Breast epithelium (tissue), 4 donors: ENCODE measurements around the gene BRCA2. TPM values are rescaled to one million over a fixed set of nuclear protein-coding genes. Genes with fewer than 3 reads are reported as not detected.
A peak's percentile ranks its signal among the peaks of the same experiment; 100 is the strongest.

Experiments used
- DNase-seq, 2 donors: peaks; one replicate each; pipeline ENCODE4 v3.0.0-alpha.2; 2019; ENCODE audit warnings: low spot score in 2 of 2
- H3K27ac ChIP-seq, 2 donors: fragments of 200-600 bp; sonication (generic) in 1 of 2; one replicate each; pipeline ENCODE4 v1.5.1; 2016 to 2019; ENCODE audit warnings: mild to moderate bottlenecking in 1 of 2
- H3K27me3 ChIP-seq, 2 donors: fragments of 200-600 bp; sonication (generic) in 1 of 2; one replicate each; pipeline versions ENCODE4 v1.5.1 to v1.6.0; 2017 to 2019; ENCODE audit warnings: control low read depth in 1 of 2, mild to moderate bottlenecking in 1 of 2
- H3K36me3 ChIP-seq: fragments of 200-600 bp; one replicate; pipeline ENCODE4 v1.5.1; 2019
- H3K4me1 ChIP-seq, 2 donors: fragments of 200-600 bp; sonication (generic); one replicate each; pipeline ENCODE4 v1.5.1; 2016 to 2019; ENCODE audit warnings: control low read depth in 1 of 2
- H3K4me3 ChIP-seq, 3 donors: fragments of 200-600 bp; sonication (generic); 1 replicate in 2 of 3; 2 replicates in 1 of 3; pipeline ENCODE4 v1.5.1; 2016 to 2019; ENCODE audit warnings: mild to moderate bottlenecking in 3 of 3, moderate library complexity in 2 of 3
- H3K9me3 ChIP-seq, 2 donors: fragments of 200-600 bp; sonication (generic) in 1 of 2; one replicate each; pipeline ENCODE4 v1.5.1; 2016 to 2019; ENCODE audit warnings: control low read depth in 1 of 2
- POLR2A ChIP-seq: fragments of 450-650 bp; IDR thresholded peaks from one replicate; pipeline ENCODE4 v1.6.1; 2016; ENCODE audit warnings: antibody characterized with exemption, mild to moderate bottlenecking, moderate library complexity
- POLR2AphosphoS5 ChIP-seq, 3 donors: sonication (generic); formaldehyde crosslinking; IDR thresholded peaks; one replicate each; pipeline ENCODE4 v1.6.1; 2017; ENCODE audit warnings: antibody characterized with exemption in 3 of 3
- intact Hi-C: fragments of 100-400 bp; cut with DNase I; formaldehyde crosslinking; loops from one replicate; pipeline ENCODE4 v1.15.1; 2023; ENCODE audit warnings: low total_unique reads
- total RNA-seq, 3 donors: library from RNA; depleted of rRNA; stranded (reverse); fragments of >200 nt; gene quantifications; one replicate each; pipeline ENCODE4 v1.1.0, GENCODE V29; 2016
- TF ChIP-seq, protein P1 (sequence below), 3 donors: fragments of 450-650 bp; IDR thresholded peaks; one replicate each; pipeline ENCODE4 v1.5.1; 2016 to 2017; ENCODE audit warnings: antibody characterized with exemption in 3 of 3, mild to moderate bottlenecking in 3 of 3, moderate library complexity in 3 of 3

Gene BRCA2
- total RNA-seq, 3 donors from 2014 or later: 0.98 to 3.5 (median 1.3) TPM

DNA sequence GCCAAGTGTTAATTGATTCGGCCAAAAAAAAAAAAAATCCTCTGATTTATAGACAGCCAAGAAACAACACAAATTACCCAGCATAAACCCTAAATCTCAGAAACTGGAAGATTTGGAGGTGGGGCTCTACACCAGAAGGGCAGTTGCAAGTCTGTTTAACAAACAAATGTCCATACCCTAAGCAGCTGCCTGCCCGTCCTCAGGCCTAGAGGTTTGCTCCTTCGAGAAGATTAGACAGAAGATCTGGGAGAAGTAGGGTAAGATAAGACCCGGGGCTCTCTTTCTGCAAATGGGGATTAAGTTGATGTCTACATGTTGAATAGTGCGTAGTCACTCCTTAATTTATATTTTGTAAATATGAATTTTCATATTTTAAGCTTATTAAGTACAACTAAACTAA lies 116.1 kb downstream of the BRCA2 start:
- no peak for TF ChIP-seq POLR2A
- TF ChIP-seq, protein P1, sequence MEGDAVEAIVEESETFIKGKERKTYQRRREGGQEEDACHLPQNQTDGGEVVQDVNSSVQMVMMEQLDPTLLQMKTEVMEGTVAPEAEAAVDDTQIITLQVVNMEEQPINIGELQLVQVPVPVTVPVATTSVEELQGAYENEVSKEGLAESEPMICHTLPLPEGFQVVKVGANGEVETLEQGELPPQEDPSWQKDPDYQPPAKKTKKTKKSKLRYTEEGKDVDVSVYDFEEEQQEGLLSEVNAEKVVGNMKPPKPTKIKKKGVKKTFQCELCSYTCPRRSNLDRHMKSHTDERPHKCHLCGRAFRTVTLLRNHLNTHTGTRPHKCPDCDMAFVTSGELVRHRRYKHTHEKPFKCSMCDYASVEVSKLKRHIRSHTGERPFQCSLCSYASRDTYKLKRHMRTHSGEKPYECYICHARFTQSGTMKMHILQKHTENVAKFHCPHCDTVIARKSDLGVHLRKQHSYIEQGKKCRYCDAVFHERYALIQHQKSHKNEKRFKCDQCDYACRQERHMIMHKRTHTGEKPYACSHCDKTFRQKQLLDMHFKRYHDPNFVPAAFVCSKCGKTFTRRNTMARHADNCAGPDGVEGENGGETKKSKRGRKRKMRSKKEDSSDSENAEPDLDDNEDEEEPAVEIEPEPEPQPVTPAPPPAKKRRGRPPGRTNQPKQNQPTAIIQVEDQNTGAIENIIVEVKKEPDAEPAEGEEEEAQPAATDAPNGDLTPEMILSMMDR (IDR thresholded peaks at IDR 0.05): no peak
- TF ChIP-seq POLR2AphosphoS5 (IDR thresholded peaks at IDR 0.05): no peak
- no peak for DNase-seq
- H3K9me3 ChIP-seq: no peaks in the 10 kb centered on the region
- H3K27ac ChIP-seq: no peak overlapping the region
- H3K27me3 ChIP-seq: no peaks in the 10 kb centered on the region
- no peaks in the 10 kb centered on the region for H3K4me1 ChIP-seq
- no peak overlapping the region for H3K4me3 ChIP-seq
- no peaks in the 10 kb centered on the region for H3K36me3 ChIP-seq
- intact Hi-C loops: no loop called here

DNA sequence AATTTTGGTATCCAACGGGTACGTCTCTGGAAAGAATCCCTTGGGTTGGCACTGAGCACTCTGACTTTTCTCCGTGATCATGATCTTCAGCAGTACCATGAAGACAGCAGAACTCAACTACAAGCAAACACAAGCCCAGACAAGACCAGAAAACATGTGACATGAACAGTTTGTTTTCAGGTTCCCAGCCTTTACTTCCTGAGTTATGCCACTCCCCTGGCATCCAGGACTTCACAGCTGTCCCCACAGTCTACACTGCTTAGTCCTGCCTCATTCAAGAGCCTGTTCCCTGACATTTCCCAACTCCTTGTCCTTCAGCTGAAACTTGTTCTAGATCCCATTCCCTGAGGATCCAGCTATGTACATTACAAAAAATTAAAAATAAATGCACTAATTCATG lies 117.5 kb downstream of the BRCA2 start:
- no peak for TF ChIP-seq POLR2A
- TF ChIP-seq POLR2AphosphoS5 (IDR thresholded peaks at IDR 0.05): no peak
- TF ChIP-seq, protein P1 (IDR thresholded peaks at IDR 0.05): no peak
- H3K4me1 ChIP-seq: no peaks in the 10 kb centered on the region

DNA sequence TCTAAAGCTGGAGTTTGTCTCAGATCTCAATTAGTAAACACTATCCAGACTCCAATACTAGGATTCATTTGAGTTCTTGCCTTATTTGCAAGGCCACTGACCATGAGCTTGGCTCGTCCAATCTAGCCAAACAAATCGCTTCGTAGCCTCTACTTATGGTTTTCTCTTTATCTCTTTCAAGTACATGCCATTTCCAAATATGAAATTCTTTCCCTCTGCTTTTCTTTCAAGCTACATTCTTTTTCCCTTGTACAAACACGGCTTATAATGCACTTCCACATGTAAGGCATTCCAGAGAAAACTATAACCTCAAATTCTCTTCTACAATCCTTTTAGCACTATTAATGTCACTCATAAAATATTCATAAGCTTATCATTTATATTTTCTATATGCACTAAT lies 123.6 kb downstream of the BRCA2 start:
- H3K27ac ChIP-seq: no peak overlapping the region
- no peak for DNase-seq
- H3K36me3 ChIP-seq: no peaks in the 10 kb centered on the region
- no peaks in the 10 kb centered on the region for H3K27me3 ChIP-seq
- TF ChIP-seq POLR2A: no peak
- no peak for TF ChIP-seq POLR2AphosphoS5 (IDR thresholded peaks at IDR 0.05)
- TF ChIP-seq, protein P1 (IDR thresholded peaks at IDR 0.05): no peak
- intact Hi-C loops: no loop called here
- no peaks in the 10 kb centered on the region for H3K9me3 ChIP-seq
- no peak overlapping the region for H3K4me3 ChIP-seq
- no peaks in the 10 kb centered on the region for H3K4me1 ChIP-seq

More for the DNA sequence above, 117.5 kb downstream of the BRCA2 start:
- Histone ChIP-seq H3K9me3 (no peaks in the 10 kb centered on the region), H3K27me3 (no peaks in the 10 kb centered on the region), H3K27ac (no peak overlapping the region), H3K4me3 (no peak overlapping the region), H3K36me3 (no peaks in the 10 kb centered on the region)
- peak in 1 of 2 donors; percentile 44 for DNase-seq
- intact Hi-C loops: no loop called here

DNA sequence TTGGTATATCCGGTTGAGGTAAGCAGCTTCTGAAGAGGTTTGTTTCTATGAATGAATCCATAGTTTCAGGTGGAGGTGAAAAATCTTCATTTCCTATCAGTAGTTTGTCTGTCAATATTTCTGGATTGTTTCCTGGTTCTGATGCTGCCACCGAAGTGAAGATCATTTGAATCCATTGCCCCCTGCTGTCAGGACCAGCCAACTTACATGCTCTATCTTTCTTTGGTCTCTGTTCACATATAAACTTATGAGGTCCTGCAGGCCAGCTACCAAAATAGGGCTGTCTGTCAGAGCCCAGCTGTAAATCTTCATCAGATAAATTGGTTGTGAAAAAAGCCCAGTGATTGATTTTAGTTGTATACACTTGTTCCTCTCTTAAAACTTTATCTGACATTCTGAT lies 127.8 kb downstream of the BRCA2 start:
- Histone ChIP-seq H3K4me1 (no peaks in the 10 kb centered on the region), H3K36me3 (no peaks in the 10 kb centered on the region), H3K27me3 (no peaks in the 10 kb centered on the region), H3K27ac (no peak overlapping the region), H3K4me3 (no peak overlapping the region), H3K9me3 (no peaks in the 10 kb centered on the region)
- TF ChIP-seq POLR2A: no peak
- TF ChIP-seq, protein P1 (IDR thresholded peaks at IDR 0.05): peak in 2 of 3 donors; percentile 20 to 25
- intact Hi-C loops: no loop called here
- DNase-seq: no peak

DNA sequence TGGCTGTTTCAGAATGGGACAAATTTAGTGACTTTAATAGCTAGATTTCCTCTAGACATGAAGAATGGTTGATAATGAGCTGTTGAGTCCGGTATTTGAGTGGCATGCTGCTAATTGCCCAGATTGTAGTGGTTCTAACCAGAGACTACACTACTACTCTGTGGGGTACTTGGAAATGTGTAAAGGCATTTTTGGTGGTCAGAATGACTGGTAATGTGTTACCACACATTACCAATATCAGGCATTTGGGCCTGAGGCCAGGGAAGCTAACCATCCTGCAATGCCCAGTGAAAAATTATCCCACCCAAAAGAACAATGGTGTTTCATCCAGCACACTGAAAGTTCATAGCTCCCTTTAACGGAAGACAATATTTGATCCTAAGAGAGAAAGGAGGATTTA lies 130.2 kb downstream of the BRCA2 start:
- Histone ChIP-seq H3K27ac (no peak overlapping the region), H3K4me3 (no peak overlapping the region), H3K36me3 (no peaks in the 10 kb centered on the region), H3K4me1 (no peaks in the 10 kb centered on the region), H3K27me3 (no peaks in the 10 kb centered on the region), H3K9me3 (no peaks in the 10 kb centered on the region)
- DNase-seq: no peak
- intact Hi-C loops: no loop called here
- no peak for TF ChIP-seq POLR2AphosphoS5 (IDR thresholded peaks at IDR 0.05)
- no peak for TF ChIP-seq POLR2A
- TF ChIP-seq, protein P1 (IDR thresholded peaks at IDR 0.05): no peak
